Parathyroid adenoma (tissue), 2 donors: ENCODE measurements around the gene PUS7L.
A peak's percentile ranks its signal among the peaks of the same experiment; 100 is the strongest.

Source experiments
- H2AFZ ChIP-seq: fragments of 300-600 bp; sonication (generic); one replicate; pipeline ENCODE4 v1.7.0; 2017; ENCODE audit warnings: antibody characterized with exemption, mild to moderate bottlenecking
- H3K27ac ChIP-seq: fragments of 300-600 bp; sonication (generic); one replicate; pipeline ENCODE4 v1.7.0; 2017
- H3K27me3 ChIP-seq: fragments of 300-600 bp; sonication (generic); one replicate; pipeline ENCODE4 v1.7.0; 2017; ENCODE audit warnings: low read length; ENCODE audit not compliant: control insufficient read depth, insufficient read depth
- H3K36me3 ChIP-seq: fragments of 300-600 bp; sonication (generic); one replicate; pipeline ENCODE4 v1.7.0; 2017; ENCODE audit warnings: low read length; ENCODE audit not compliant: control insufficient read depth, insufficient read depth
- H3K4me1 ChIP-seq: fragments of 300-600 bp; sonication (generic); one replicate; pipeline ENCODE4 v1.7.0; 2017; ENCODE audit warnings: control low read depth
- H3K4me2 ChIP-seq: fragments of 300-600 bp; sonication (generic); one replicate; pipeline ENCODE4 v1.7.0; 2017; ENCODE audit warnings: low read length
- H3K4me3 ChIP-seq: fragments of 300-600 bp; sonication (generic); one replicate; pipeline ENCODE4 v1.7.0; 2017; ENCODE audit warnings: low read depth, low read length
- H3K79me2 ChIP-seq: fragments of 300-600 bp; sonication (generic); one replicate; pipeline ENCODE4 v1.7.0; 2017; ENCODE audit warnings: control low read depth
- H3K9ac ChIP-seq: fragments of 300-600 bp; sonication (generic); one replicate; pipeline ENCODE4 v1.7.0; 2017; ENCODE audit warnings: mild to moderate bottlenecking
- H3K9me3 ChIP-seq: fragments of 300-600 bp; sonication (generic); one replicate; pipeline ENCODE4 v1.7.0; 2017; ENCODE audit warnings: low read length; ENCODE audit not compliant: control insufficient read depth
- CTCF ChIP-seq: fragments of 300-600 bp; sonication (generic); IDR thresholded peaks from one replicate; pipeline ENCODE4 v1.7.0; 2017; ENCODE audit warnings: antibody characterized with exemption, mild to moderate bottlenecking
- donor health status: primary hyperparathyroidism.

PUS7L gene

GRCh38 chr12:43786899-43787693 is 28.5 kb upstream of the PUS7L start:
- no peak for TF ChIP-seq CTCF
- Histone ChIP-seq H3K27ac (no peak overlapping the region), H3K27me3 (no peaks in the 10 kb centered on the region), H3K9ac (no peak overlapping the region), H3K36me3 (no peaks in the 10 kb centered on the region), H3K79me2 (no peaks in the 10 kb centered on the region), H3K4me2 (no peak overlapping the region), H3K4me1 (no peaks in the 10 kb centered on the region), H3K9me3 (no peaks in the 10 kb centered on the region), H2AFZ (no peak overlapping the region), H3K4me3 (no peak overlapping the region)

- no peak overlapping the region for H3K4me2 ChIP-seq
- H3K36me3 ChIP-seq: no peaks in the 10 kb centered on the region
- H3K4me3 ChIP-seq: no peak overlapping the region
- H2AFZ ChIP-seq: no peak overlapping the region
- no peaks in the 10 kb centered on the region for H3K79me2 ChIP-seq
- H3K27ac ChIP-seq: no peak overlapping the region
- TF ChIP-seq CTCF: peak; percentile 33
- no peak overlapping the region for H3K9ac ChIP-seq
- H3K27me3 ChIP-seq: no peaks in the 10 kb centered on the region
- H3K4me1 ChIP-seq: no peaks in the 10 kb centered on the region
- no peaks in the 10 kb centered on the region for H3K9me3 ChIP-seq
Measured at GRCh38 chr12:43776498-43776897, 17.9 kb upstream of the PUS7L start.

- no peak for TF ChIP-seq CTCF
- H3K36me3 ChIP-seq: no peaks in the 10 kb centered on the region
- H3K4me1 ChIP-seq: peaks cover 2% of the 10 kb centered on the region
Measured at GRCh38 chr12:43766291-43766690, 7.7 kb upstream of the PUS7L start.

DNA sequence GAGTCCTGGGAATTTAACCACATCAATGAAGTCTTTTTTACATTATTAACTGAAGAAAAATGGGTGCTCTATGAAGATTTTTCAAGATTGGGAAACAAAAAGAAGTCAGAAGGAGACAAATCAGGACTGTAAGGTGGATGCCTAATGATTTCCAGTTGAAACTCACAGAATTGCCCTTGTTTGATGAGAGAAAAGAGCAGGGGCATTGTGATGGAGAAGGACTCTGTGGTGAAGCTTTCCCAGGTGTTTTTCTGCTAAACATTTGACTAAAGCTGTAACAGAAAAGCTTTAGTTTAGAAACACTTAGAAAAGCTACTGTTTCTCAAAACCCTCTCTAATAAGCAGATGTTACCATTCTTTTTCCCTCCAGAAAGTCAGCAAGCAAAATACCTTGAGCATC is 5.9 kb upstream of the PUS7L start:
- Histone ChIP-seq H3K4me1 (peaks cover 8% of the 10 kb centered on the region), H3K9me3 (no peaks in the 10 kb centered on the region), H2AFZ (no peak overlapping the region), H3K4me3 (no peak overlapping the region), H3K27me3 (no peaks in the 10 kb centered on the region), H3K36me3 (no peaks in the 10 kb centered on the region), H3K27ac (no peak overlapping the region), H3K4me2 (no peak overlapping the region), H3K9ac (no peak overlapping the region), H3K79me2 (peaks cover 5% of the 10 kb centered on the region)
- TF ChIP-seq CTCF: no peak

More at GRCh38 chr12:43766291-43766690, 7.7 kb upstream of the PUS7L start:
- Histone ChIP-seq H3K4me2 (no peak overlapping the region), H3K4me3 (no peak overlapping the region), H3K27me3 (no peaks in the 10 kb centered on the region), H3K9ac (no peak overlapping the region), H2AFZ (no peak overlapping the region), H3K27ac (no peak overlapping the region), H3K9me3 (no peaks in the 10 kb centered on the region), H3K79me2 (no peaks in the 10 kb centered on the region)

DNA sequence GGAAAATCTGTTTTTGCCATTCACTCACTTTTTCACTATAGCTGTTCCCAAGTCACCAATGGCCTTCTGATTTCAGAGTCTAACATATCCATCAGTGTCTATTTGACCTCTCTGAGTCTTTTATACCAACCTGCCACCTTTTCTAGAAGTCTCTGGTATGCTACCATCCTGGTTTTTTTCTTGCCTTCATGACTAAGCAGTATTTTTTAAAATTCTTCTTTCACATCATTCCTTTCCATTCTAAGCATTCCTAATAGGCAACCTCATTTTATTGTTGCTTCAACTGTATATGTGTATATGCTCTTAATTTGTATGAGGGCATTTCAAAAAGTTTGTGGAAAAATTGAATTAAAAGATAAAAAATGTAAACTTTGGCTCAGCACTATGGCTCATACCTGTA is 5.2 kb upstream of the PUS7L start:
- peaks cover 5% of the 10 kb centered on the region for H3K79me2 ChIP-seq
- H3K27ac ChIP-seq: no peak overlapping the region
- no peak overlapping the region for H3K4me3 ChIP-seq
- no peaks in the 10 kb centered on the region for H3K27me3 ChIP-seq
- no peak overlapping the region for H2AFZ ChIP-seq
- no peaks in the 10 kb centered on the region for H3K36me3 ChIP-seq
- H3K9ac ChIP-seq: no peak overlapping the region
- TF ChIP-seq CTCF: no peak
- H3K4me2 ChIP-seq: no peak overlapping the region
- H3K4me1 ChIP-seq: peaks cover 8% of the 10 kb centered on the region
- H3K9me3 ChIP-seq: no peaks in the 10 kb centered on the region
